Adrenal gland (tissue), 5 donors: ENCODE measurements around the gene MEGF11.

ENCODE experiments used
- POLR2A ChIP-seq, 2 donors: fragments of 450-650 bp; IDR thresholded peaks; one replicate each; pipeline ENCODE4 v1.6.1; 2017; ENCODE audit warnings: antibody characterized with exemption in 2 of 2, mild to moderate bottlenecking in 2 of 2, moderate library complexity in 1 of 2
- TF ChIP-seq, protein P1 (sequence below), 6 experiments: fragments of 450-650 bp in 4 of 6; fragments of 200-600 bp in 2 of 6; sonication (generic) in 1 of 6; IDR thresholded peaks; 1 replicate in 5 of 6; 2 replicates in 1 of 6; pipeline versions ENCODE4 v1.5.1 to v1.8.0; 2016 to 2021; ENCODE audit warnings: antibody characterized with exemption in 6 of 6, mild to moderate bottlenecking in 2 of 6, moderate library complexity in 1 of 6
- donor health status: DM: no; HTN: no; CAD: no.

DNA sequence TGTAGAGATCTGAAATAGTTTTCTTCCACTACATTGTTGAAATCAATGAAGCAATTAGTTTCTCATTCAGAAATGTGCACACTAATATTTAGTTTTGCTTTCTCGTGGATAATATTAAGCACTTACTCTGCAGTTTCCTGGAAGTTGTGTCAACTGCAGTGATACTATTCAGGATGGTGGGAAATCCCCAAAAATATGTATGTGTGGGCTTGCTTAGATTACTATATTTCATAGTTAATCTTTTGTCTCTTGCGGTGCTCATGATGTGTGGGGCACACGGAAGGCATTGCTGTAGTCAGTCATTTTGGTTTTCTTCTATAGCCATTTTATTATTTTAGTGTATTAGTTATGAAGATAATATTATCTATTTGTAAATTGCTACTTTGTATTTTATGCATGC, 364.6 kb downstream of the MEGF11 start:
- TF ChIP-seq, protein P1, sequence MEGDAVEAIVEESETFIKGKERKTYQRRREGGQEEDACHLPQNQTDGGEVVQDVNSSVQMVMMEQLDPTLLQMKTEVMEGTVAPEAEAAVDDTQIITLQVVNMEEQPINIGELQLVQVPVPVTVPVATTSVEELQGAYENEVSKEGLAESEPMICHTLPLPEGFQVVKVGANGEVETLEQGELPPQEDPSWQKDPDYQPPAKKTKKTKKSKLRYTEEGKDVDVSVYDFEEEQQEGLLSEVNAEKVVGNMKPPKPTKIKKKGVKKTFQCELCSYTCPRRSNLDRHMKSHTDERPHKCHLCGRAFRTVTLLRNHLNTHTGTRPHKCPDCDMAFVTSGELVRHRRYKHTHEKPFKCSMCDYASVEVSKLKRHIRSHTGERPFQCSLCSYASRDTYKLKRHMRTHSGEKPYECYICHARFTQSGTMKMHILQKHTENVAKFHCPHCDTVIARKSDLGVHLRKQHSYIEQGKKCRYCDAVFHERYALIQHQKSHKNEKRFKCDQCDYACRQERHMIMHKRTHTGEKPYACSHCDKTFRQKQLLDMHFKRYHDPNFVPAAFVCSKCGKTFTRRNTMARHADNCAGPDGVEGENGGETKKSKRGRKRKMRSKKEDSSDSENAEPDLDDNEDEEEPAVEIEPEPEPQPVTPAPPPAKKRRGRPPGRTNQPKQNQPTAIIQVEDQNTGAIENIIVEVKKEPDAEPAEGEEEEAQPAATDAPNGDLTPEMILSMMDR (IDR thresholded peaks at IDR 0.05) = no peak
- TF ChIP-seq POLR2A (IDR thresholded peaks at IDR 0.05) = no peak
